Vagina (tissue), 2 donors: ENCODE results near the gene LSM12.

Source experiments
- CTCF ChIP-seq, 3 experiments: fragments of 450-650 bp in 2 of 3; fragments of 200-600 bp in 1 of 3; sonication (generic) in 1 of 3; IDR thresholded peaks; one replicate each; pipeline ENCODE4 v1.5.1; 2017 to 2019; ENCODE audit warnings: antibody characterized with exemption in 3 of 3, mild to moderate bottlenecking in 2 of 3, moderate library complexity in 2 of 3
- POLR2AphosphoS5 ChIP-seq, 2 donors: sonication (generic); formaldehyde crosslinking; IDR thresholded peaks; one replicate each; pipeline ENCODE4 v1.9.0; 2017; ENCODE audit warnings: antibody characterized with exemption in 2 of 2, mild to moderate bottlenecking in 2 of 2, low read depth in 1 of 2; ENCODE audit not compliant: insufficient read depth in 1 of 2

GRCh38 chr17:44066204-44066930 lies at the start of gene LSM12:
- TF ChIP-seq CTCF (IDR thresholded peaks at IDR 0.05) (peak in 1 of 3 experiments; percentile 3), POLR2AphosphoS5 (IDR thresholded peaks at IDR 0.05; ENCODE audit: insufficient read depth in 1 of 2, low read depth in 1 of 2) (peak in 1 of 2 donors; percentile 49)
